Heart left ventricle (tissue), 16 donors: ENCODE data around the gene ANXA6. TPM values are rescaled to one million over a fixed set of nuclear protein-coding genes. Genes with fewer than 3 reads are reported as not detected.
A peak's percentile ranks its signal among the peaks of the same experiment; 100 is the strongest.

ENCODE experiments used
- ATAC-seq, 4 donors: fragments of 200-7000 bp; cut with Tn5 transposase; one replicate each; pipeline ENCODE4 v1.9.1; 2020 to 2022; ENCODE audit warnings: moderate library complexity in 4 of 4, mild to moderate bottlenecking in 3 of 4, moderate number of reproducible peaks in 1 of 4
- DNase-seq, 5 donors: peaks; one replicate each; pipeline ENCODE4 v3.0.0-alpha.2; 2020
- H3K27ac ChIP-seq, 12 donors: fragments of 200-600 bp; sonication (generic) in 4 of 12; one replicate each; pipeline versions ENCODE4 v1.5.0 to v1.8.0; 2016 to 2022; ENCODE audit warnings: mild to moderate bottlenecking in 2 of 12
- H3K27me3 ChIP-seq, 9 donors: fragments of 200-600 bp; sonication (generic) in 2 of 9; one replicate each; pipeline versions ENCODE4 v1.5.1 to v1.8.0; 2016 to 2022; ENCODE audit warnings: mild to moderate bottlenecking in 3 of 9
- H3K36me3 ChIP-seq, 9 donors: fragments of 200-600 bp; sonication (generic) in 2 of 9; one replicate each; pipeline versions ENCODE4 v1.5.0 to v1.8.0; 2018 to 2022; ENCODE audit warnings: mild to moderate bottlenecking in 2 of 9
- H3K4me1 ChIP-seq, 12 donors: fragments of 200-600 bp; sonication (generic) in 4 of 12; one replicate each; pipeline versions ENCODE4 v1.5.0 to v1.8.0; 2016 to 2022; ENCODE audit warnings: mild to moderate bottlenecking in 3 of 12
- H3K4me3 ChIP-seq, 12 donors: fragments of 200-600 bp; sonication (generic) in 4 of 12; one replicate each; pipeline versions ENCODE4 v1.5.0 to v1.8.0; 2017 to 2022; ENCODE audit warnings: mild to moderate bottlenecking in 9 of 12, moderate library complexity in 4 of 12
- H3K9me3 ChIP-seq, 12 donors: fragments of 200-600 bp; sonication (generic) in 4 of 12; one replicate each; pipeline versions ENCODE4 v1.5.0 to v1.8.0; 2016 to 2022; ENCODE audit warnings: mild to moderate bottlenecking in 1 of 12
- POLR2A ChIP-seq, 2 donors: fragments of 450-650 bp; IDR thresholded peaks; one replicate each; pipeline ENCODE4 v1.6.1; 2017; ENCODE audit warnings: antibody characterized with exemption in 2 of 2, mild to moderate bottlenecking in 2 of 2, moderate library complexity in 2 of 2
- WGBS, 4 donors: extraction: QIAGEN DNeasy Blood & Tissue Kit in 2 of 4; methylation state at CpG; one replicate each; pipeline versions ENCODE4 v1.1.5 to v1.1.7; 2013 to 2018; 5-methylcytosine and 5-hydroxymethylcytosine counted together
- intact Hi-C, 10 donors: fragments of 100-400 bp; cut with DNase I; formaldehyde crosslinking; loops; one replicate each; pipeline versions ENCODE4 v1.11.1 to v1.14.2; 2022
- polyA plus RNA-seq, 2 donors: library from polyadenylated mRNA; stranded (reverse); fragments of 200-250 nt; gene quantifications; one replicate each; pipeline ENCODE4 v1.2.3, GENCODE V29; 2013
- total RNA-seq, 9 donors: library from RNA; depleted of rRNA in 2 of 9; stranded (reverse); fragments of >200 nt in 2 of 9; fragmentation: NEBNext Ultra II Directional in 3 of 9; extraction: Animal tissue kit (Norgen Biotek cat#: 25700) in 3 of 9; gene quantifications; one replicate each; pipeline versions ENCODE4 v1.1.0 to v1.2.4, GENCODE V29; 2016 to 2023
- TF ChIP-seq, protein P1 (sequence below), 12 donors: fragments of 200-600 bp; sonication (generic) in 4 of 12; IDR thresholded peaks; one replicate each; pipeline versions ENCODE4 v1.5.0 to v1.8.0; 2018 to 2022; ENCODE audit warnings: antibody characterized with exemption in 12 of 12, mild to moderate bottlenecking in 5 of 12
- donor health status: ischemic (EF 13 %, LVEDD 7.1; RV severe dilation, severe dysfunction).
- donor health status: healthy with polysubstance abuse.
- donor health status: DM: no; HTN: yes; CAD: no.
- donor health status: DM: no; HTN: no; CAD: no.
- donor health status: ischemic (EF 25% LVEDD 6.9; RV normal size, moderate dysfunction).
- donor health status: ischemic (EF 25% LVEDD 5.7; RV mildly dilated, moderate dysfunction).
- donor health status: healthy.
- donor health status: DM: yes; HTN: yes; CAD: no.
- donor health status: ischemic (EF 35%, LVEDD 5.7; RV mildly dilated, moderate dysfunction).
- donor health status: nonischemic (EF 11% LVEDD 7.7; RV severe dilation, severe dysfunction).
- donor health status: DM: yes; HTN: yes; CAD: no.
- donor health status: PGD.
- donor health status: ischemic (EF 29% LVEDD 5.4; RV normal size, mild dysfunction).
- donor health status: nonischemic (EF 23%, LVEDD 6.1; RV moderate dilation, normal function).

The ANXA6 gene
- total and polyA plus RNA-seq, 11 donors = 171 to 287 (median 202) TPM

DNA sequence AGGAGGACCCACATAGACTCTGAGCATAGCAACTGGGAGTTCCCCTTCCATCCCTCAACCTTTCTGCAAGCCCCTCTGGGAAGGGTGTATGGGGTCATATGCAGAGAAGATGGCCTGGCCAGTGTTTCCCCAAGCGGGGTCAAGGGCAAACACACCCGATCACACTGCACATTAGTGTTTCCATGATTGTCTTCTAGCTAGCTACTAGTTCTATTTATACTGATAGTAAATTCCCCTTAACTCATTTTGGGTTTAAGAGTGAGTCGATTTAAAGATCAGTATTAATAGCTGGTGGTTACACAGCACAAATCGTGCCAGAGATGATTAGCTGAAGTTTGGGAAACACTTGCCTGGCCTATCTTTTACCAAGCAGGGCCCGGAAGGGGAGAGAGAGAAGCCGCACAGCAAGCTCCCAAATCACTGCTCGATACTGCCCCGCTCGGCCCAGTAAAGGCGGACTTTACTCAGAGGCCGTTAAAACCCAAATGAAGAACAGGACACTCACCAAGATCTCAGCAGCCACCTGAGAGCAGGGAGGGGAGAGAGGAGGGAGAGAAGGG is 47.4 kb downstream of the ANXA6 start:
- TF ChIP-seq, protein P1, sequence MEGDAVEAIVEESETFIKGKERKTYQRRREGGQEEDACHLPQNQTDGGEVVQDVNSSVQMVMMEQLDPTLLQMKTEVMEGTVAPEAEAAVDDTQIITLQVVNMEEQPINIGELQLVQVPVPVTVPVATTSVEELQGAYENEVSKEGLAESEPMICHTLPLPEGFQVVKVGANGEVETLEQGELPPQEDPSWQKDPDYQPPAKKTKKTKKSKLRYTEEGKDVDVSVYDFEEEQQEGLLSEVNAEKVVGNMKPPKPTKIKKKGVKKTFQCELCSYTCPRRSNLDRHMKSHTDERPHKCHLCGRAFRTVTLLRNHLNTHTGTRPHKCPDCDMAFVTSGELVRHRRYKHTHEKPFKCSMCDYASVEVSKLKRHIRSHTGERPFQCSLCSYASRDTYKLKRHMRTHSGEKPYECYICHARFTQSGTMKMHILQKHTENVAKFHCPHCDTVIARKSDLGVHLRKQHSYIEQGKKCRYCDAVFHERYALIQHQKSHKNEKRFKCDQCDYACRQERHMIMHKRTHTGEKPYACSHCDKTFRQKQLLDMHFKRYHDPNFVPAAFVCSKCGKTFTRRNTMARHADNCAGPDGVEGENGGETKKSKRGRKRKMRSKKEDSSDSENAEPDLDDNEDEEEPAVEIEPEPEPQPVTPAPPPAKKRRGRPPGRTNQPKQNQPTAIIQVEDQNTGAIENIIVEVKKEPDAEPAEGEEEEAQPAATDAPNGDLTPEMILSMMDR (IDR thresholded peaks at IDR 0.05) = peak in 6 of 12 donors; percentile 11 to 29 (median 20)
- no peak for TF ChIP-seq POLR2A (IDR thresholded peaks at IDR 0.05)
- H3K27ac ChIP-seq = peak overlapping the region; percentile 38 to 93 (median 70)
- peak in 2 of 5 donors; percentile 45 to 57 for DNase-seq
- ATAC-seq = peak in 3 of 4 donors; percentile 41 to 63 (median 58)
- H3K4me1 ChIP-seq = peaks cover 2 to 54% (median 36%) of the 10 kb centered on the region in 12 donors
- peaks cover 0 to 97% (median 84%) of the 10 kb centered on the region in 9 donors for H3K36me3 ChIP-seq
- H3K9me3 ChIP-seq = no peaks in the 10 kb centered on the region
- no peaks in the 10 kb centered on the region for H3K27me3 ChIP-seq
- 59 to 74% (median 64%) methylated on average over 10 to 11 of the region's 11 CpGs for WGBS, 4 donors
- no peak overlapping the region for H3K4me3 ChIP-seq
- intact Hi-C loops = loop anchor here in 1 of 10 donors (5.0 kb wide), 1 partner anchor 108 kb away; no protein-coding TSS in a partner anchor

DNA sequence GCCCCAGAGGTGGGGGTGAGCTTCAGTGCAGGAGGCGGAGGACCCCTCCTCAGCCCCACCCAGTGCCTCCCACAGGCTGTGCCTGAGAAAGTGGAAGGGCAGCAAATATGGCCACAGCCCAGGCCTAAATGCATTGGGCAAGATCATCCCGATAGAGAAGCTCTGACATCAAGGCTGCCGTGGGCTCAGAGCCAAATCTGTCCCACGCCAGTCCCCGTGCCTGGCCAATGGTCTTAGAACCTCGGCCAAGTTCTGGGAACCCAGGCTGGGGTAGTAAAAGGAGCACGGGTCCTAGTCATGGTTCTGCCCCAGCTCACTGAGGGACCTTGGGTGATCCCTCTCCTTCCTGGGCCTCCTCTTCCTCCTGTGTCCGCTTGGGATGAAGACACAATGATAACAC is 49.0 kb downstream of the ANXA6 start:
- peaks cover 0 to 99% (median 92%) of the 10 kb centered on the region in 9 donors for H3K36me3 ChIP-seq
- 44 to 53% (median 49%) methylated on average over 8 of the region's 8 CpGs for WGBS, 4 donors
- no peaks in the 10 kb centered on the region for H3K27me3 ChIP-seq
- intact Hi-C loops = loop anchor here in 5 of 10 donors (5.0 kb wide), 3 partner anchors 36 to 46 kb away; no protein-coding TSS in a partner anchor
- H3K4me1 ChIP-seq = peaks cover 2 to 55% (median 32%) of the 10 kb centered on the region in 12 donors
- ATAC-seq = peak; percentile 5 to 34 (median 14)
- H3K4me3 ChIP-seq = no peak overlapping the region
- peak in 2 of 5 donors; percentile 43 to 44 for DNase-seq
- peak overlapping the region in 10 of 12 donors; percentile 49 to 93 (median 76) for H3K27ac ChIP-seq
- TF ChIP-seq, protein P1 (IDR thresholded peaks at IDR 0.05) = no peak
- no peak for TF ChIP-seq POLR2A (IDR thresholded peaks at IDR 0.05)
- H3K9me3 ChIP-seq = no peaks in the 10 kb centered on the region

DNA sequence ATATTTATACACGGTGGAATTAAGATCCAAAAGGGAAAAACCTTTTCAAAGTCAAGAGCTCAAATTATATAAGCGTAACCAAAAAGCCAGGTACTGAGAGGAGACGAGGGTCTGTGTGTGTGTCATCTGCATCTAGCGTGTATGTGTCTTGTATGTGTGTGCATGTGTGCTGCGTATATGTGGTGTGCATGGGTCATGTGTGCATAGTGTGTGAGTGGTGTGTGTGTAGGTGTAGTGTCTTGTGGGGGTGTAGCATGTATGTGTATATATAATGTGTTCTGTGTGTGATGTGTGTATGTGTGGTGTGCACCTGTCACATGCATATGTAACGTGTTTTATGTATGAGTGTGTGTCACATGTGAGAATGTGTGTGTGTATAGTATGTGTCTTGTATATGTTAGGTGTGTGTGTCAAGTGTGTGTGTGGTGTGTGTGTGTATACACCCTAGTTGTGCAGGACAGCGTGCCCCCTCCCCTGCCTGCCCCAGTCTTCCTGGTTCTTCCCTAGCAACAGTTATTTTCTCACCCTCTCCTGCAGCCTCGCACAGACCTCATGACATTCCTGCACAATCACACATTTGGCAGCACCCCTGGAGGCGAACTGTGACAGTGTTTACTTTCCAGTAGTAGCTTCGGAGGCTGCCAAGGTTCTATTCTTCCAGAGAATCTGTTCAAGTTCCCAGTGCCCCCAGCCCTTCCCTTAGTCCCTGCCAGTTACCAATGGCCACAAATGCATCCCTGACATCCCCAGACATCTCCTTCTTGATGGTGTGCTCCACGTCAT is 49.6 kb downstream of the ANXA6 start:
- TF ChIP-seq, protein P1 (IDR thresholded peaks at IDR 0.05) = peak in 3 of 12 donors; percentile 9 to 18 (median 13)
- no peak for TF ChIP-seq POLR2A (IDR thresholded peaks at IDR 0.05)
- Histone ChIP-seq H3K9me3 (no peaks in the 10 kb centered on the region), H3K27me3 (no peaks in the 10 kb centered on the region), H3K4me3 (no peak overlapping the region), H3K36me3 (peaks cover 0 to 99% (median 92%) of the 10 kb centered on the region in 9 donors), H3K27ac (peak overlapping the region in 10 of 12 donors; percentile 49 to 93 (median 76)), H3K4me1 (peaks cover 2 to 55% (median 32%) of the 10 kb centered on the region in 12 donors)
- ATAC-seq = peak; percentile 73 to 90 (median 80)
- intact Hi-C loops = loop anchor here in 5 of 10 donors (5.0 kb wide), 3 partner anchors 36 to 46 kb away; no protein-coding TSS in a partner anchor
- 65 to 70% (median 68%) methylated on average over 11 of the region's 11 CpGs for whole genome bisulfite sequencing, 4 donors
- peak in 4 of 5 donors; percentile 62 to 81 (median 70) for DNase-seq

DNA sequence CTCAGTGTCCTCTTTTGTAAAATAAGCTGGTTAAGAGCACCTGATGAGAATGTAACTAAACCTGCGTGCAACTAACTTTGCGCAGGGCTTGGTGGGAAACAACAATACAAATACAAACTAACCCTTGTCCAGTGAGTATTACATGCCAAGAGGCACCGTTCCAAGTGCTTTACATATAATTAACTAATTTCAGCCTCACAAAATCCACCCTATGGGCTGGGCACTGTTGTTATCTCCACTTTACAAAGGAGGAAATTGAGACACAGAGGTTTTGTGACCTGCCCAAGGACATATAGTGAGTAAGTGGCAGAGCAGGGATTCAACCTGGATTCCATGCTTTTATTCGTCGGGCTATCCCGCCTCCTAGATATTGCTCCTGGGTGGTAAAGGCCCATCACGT is 50.5 kb downstream of the ANXA6 start:
- H3K36me3 ChIP-seq = peaks cover 2 to 99% (median 91%) of the 10 kb centered on the region in 9 donors
- no peak overlapping the region for H3K4me3 ChIP-seq
- ATAC-seq (no peak), DNase-seq (no peak)
- no peaks in the 10 kb centered on the region for H3K9me3 ChIP-seq
- H3K4me1 ChIP-seq = peaks cover 2 to 58% (median 32%) of the 10 kb centered on the region in 12 donors
- TF ChIP-seq, protein P1 (IDR thresholded peaks at IDR 0.05) = no peak
- TF ChIP-seq POLR2A (IDR thresholded peaks at IDR 0.05) = no peak
- intact Hi-C loops = loop anchor here in 5 of 10 donors (5.0 kb wide), 3 partner anchors 35 to 45 kb away; no protein-coding TSS in a partner anchor
- WGBS, 4 donors = 78 to 87% (median 83%) methylated on average over 7 of the region's 7 CpGs
- H3K27ac ChIP-seq = peak overlapping the region in 3 of 12 donors; percentile 19 to 90 (median 85)
- H3K27me3 ChIP-seq = no peaks in the 10 kb centered on the region
